ENCODE data around the gene CPTP. TPM values are rescaled to one million over a fixed set of nuclear protein-coding genes. Genes with fewer than 3 reads are reported as not detected.

The CPTP gene
- total RNA-seq, 1 donor from 2014 or later = 1.0 TPM

DNA sequence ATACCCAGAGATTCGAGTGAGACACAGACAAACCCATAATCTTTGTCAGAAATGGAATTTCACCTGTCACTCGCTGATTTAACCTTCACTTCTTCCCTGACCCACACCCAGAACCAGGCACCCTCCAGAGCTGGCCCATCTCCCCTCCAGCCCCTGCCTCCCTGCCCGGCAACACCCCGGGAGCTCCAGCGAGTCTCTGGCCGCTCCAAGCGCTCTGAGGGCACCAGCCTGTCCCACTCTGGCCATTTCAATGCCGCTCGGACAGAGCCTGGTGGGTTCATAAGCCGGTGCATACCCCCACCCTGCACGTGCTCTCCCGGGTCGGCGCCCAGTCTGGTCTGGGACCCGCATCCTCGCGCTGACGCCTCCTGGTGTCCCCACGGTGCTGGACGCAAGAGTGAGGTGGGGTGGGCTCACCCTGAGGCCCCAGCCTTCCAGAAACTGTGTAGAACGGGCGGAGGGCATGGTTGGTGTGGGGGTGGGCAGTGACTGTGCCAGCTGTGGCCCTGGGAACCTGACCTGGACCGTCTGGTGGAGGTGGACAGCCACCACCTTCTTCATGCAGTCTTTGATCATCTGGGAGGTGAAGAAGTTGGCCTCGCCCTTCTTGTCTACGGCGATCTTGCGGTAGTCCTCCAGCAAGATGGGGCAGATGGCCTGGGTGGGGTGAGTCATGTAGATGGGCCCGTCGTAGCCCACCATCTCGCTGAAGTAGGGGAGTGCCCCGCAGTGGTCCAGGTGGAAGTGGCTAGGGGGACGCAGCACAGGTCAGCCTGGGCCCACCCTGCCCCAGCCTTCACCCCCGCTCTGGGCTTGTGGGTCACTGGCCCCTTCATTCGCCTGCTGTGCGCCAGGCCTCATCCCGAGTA, 5.6 kb upstream of the CPTP start:
- Histone ChIP-seq H3K36me3 (no peaks in the 10 kb centered on the region), H3K4me1 (peaks cover 7% of the 10 kb centered on the region), H3F3A (ENCODE audit: low read depth) (peaks cover 14% of the 10 kb centered on the region), H3K4me3 (no peak overlapping the region), H3K27ac (no peak overlapping the region), H3K9ac (no peak overlapping the region), H3K27me3 (no peaks in the 10 kb centered on the region), H3K79me2 (ENCODE audit: low read depth) (peaks cover 76% of the 10 kb centered on the region), H3K9me3 (ENCODE audit: low read depth) (no peaks in the 10 kb centered on the region), H3K4me2 (no peak overlapping the region), H4K20me1 (ENCODE audit: low read depth) (peaks cover 87% of the 10 kb centered on the region), H2AFZ (replicated peaks) (no peak overlapping the region)
- H3K4me3 Mint-ChIP-seq = no peak overlapping the region
- H3K36me3 Mint-ChIP-seq = peaks cover 12% of the 10 kb centered on the region
- H3K27me3 Mint-ChIP-seq (ENCODE audit: insufficient read depth, low read depth) = peaks cover 14% of the 10 kb centered on the region
- no peaks in the 10 kb centered on the region for H3K9me3 Mint-ChIP-seq
- peaks cover 18% of the 10 kb centered on the region for H3K4me1 Mint-ChIP-seq
- H3K27ac Mint-ChIP-seq = no peak overlapping the region
- no peak for DNase-seq (ENCODE audit: low spot score)
- TF ChIP-seq EZH2phosphoT487 (IDR thresholded peaks at IDR 0.05) (no peak), EZH2 (IDR thresholded peaks at IDR 0.05) (no peak)
- TF ChIP-seq, protein P1, sequence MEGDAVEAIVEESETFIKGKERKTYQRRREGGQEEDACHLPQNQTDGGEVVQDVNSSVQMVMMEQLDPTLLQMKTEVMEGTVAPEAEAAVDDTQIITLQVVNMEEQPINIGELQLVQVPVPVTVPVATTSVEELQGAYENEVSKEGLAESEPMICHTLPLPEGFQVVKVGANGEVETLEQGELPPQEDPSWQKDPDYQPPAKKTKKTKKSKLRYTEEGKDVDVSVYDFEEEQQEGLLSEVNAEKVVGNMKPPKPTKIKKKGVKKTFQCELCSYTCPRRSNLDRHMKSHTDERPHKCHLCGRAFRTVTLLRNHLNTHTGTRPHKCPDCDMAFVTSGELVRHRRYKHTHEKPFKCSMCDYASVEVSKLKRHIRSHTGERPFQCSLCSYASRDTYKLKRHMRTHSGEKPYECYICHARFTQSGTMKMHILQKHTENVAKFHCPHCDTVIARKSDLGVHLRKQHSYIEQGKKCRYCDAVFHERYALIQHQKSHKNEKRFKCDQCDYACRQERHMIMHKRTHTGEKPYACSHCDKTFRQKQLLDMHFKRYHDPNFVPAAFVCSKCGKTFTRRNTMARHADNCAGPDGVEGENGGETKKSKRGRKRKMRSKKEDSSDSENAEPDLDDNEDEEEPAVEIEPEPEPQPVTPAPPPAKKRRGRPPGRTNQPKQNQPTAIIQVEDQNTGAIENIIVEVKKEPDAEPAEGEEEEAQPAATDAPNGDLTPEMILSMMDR (IDR thresholded peaks at IDR 0.05) = no peak

DNA sequence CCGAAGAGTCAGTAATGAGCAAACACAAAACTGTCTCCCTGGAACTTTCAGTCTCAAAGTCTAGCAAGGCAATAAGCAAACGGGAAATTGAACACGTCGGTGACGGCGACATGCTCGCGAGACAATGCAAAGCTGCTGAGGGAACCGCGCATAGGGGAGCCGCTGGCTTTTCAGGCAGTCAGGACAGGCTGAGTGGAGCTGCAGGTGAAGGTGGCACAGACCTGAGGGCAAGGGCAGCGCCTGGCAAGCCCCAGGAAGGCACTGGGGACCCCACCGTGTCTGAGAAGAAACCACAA, 5.0 kb upstream of the CPTP start:
- Mint-ChIP-seq H3K4me3 (no peak overlapping the region), H3K36me3 (peaks cover 12% of the 10 kb centered on the region), H3K27ac (no peak overlapping the region), H3K27me3 (ENCODE audit: insufficient read depth, low read depth) (peaks cover 14% of the 10 kb centered on the region), H3K9me3 (no peaks in the 10 kb centered on the region), H3K4me1 (peaks cover 18% of the 10 kb centered on the region)
- H3K36me3 ChIP-seq = no peaks in the 10 kb centered on the region
- H3F3A ChIP-seq (ENCODE audit: low read depth) = peaks cover 14% of the 10 kb centered on the region
- no peak for DNase-seq (ENCODE audit: low spot score)
- no peaks in the 10 kb centered on the region for H3K27me3 ChIP-seq
- H3K9ac ChIP-seq = no peak overlapping the region
- H3K4me2 ChIP-seq = no peak overlapping the region
- peaks cover 7% of the 10 kb centered on the region for H3K4me1 ChIP-seq
- peaks cover 83% of the 10 kb centered on the region for H4K20me1 ChIP-seq (ENCODE audit: low read depth)
- no peak overlapping the region for H3K27ac ChIP-seq
- H3K79me2 ChIP-seq (ENCODE audit: low read depth) = peaks cover 80% of the 10 kb centered on the region
- no peak overlapping the region for H2AFZ ChIP-seq (replicated peaks)
- H3K4me3 ChIP-seq = no peak overlapping the region
- no peak for TF ChIP-seq EZH2 (IDR thresholded peaks at IDR 0.05)
- TF ChIP-seq, protein P1 (IDR thresholded peaks at IDR 0.05) = no peak
- no peak for TF ChIP-seq EZH2phosphoT487 (IDR thresholded peaks at IDR 0.05)
- no peaks in the 10 kb centered on the region for H3K9me3 ChIP-seq (ENCODE audit: low read depth)

DNA sequence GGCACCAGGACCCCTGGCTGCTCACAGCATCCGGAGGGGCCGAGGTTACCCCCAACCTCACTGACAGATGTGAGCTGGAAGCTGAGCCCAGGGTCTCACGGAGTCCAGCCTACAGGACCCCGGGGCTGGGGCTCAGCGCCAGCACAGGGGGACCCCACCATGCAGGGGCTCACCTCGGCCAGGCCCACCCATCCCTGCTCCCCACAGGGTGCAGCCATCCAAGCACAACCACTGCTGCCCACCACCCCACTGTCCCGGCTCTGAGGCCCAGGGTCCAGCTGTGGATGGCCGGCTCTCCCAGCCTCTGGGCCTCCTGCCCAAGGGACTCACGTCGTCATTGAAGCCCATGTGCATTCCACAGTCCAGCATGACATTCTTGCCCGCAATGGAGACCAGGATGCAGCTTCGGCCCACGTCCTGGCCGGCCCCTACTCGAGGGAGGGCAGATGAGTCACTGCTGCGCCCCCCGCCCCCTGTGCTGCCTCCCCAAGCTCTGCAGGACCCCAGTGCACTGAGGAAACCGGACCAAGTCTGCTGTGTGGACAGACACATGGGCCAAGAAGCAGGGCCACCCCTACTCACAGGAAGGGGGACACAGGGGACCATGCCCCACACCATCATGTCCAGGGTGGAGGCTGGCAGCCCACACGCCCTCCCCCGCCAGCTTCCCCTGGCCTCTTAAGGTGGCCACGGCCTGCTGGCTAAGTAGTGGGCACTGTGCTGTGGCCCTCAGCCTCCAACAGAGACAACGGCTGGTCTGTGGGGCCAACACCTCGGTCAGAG, 3.7 kb upstream of the CPTP start:
- Histone ChIP-seq H3K4me1 (peaks cover 9% of the 10 kb centered on the region), H2AFZ (replicated peaks) (no peak overlapping the region), H3K79me2 (ENCODE audit: low read depth) (peaks cover 91% of the 10 kb centered on the region), H3K9ac (no peak overlapping the region), H3K27me3 (no peaks in the 10 kb centered on the region), H3K4me2 (no peak overlapping the region), H3K27ac (no peak overlapping the region), H3K9me3 (ENCODE audit: low read depth) (no peaks in the 10 kb centered on the region), H3F3A (ENCODE audit: low read depth) (peaks cover 13% of the 10 kb centered on the region), H3K4me3 (no peak overlapping the region), H3K36me3 (no peaks in the 10 kb centered on the region), H4K20me1 (ENCODE audit: low read depth) (peaks cover 80% of the 10 kb centered on the region)
- H3K4me3 Mint-ChIP-seq = no peak overlapping the region
- H3K4me1 Mint-ChIP-seq = peaks cover 16% of the 10 kb centered on the region
- H3K27me3 Mint-ChIP-seq (ENCODE audit: insufficient read depth, low read depth) = peaks cover 12% of the 10 kb centered on the region
- H3K36me3 Mint-ChIP-seq = peaks cover 10% of the 10 kb centered on the region
- no peaks in the 10 kb centered on the region for H3K9me3 Mint-ChIP-seq
- H3K27ac Mint-ChIP-seq = no peak overlapping the region
- no peak for TF ChIP-seq EZH2 (IDR thresholded peaks at IDR 0.05)
- TF ChIP-seq, protein P1 (IDR thresholded peaks at IDR 0.05) = no peak
- TF ChIP-seq EZH2phosphoT487 (IDR thresholded peaks at IDR 0.05) = no peak
- DNase-seq (ENCODE audit: low spot score) = no peak

Data from neural progenitor cell (in vitro differentiated cells).